ENCODE results near the gene SYPL1. TPM values are rescaled to one million over a fixed set of nuclear protein-coding genes. Genes with fewer than 3 reads are reported as not detected.

The SYPL1 gene
- total and polyA plus RNA-seq, 12 donors, result 58.5 to 121 (median 75.1) TPM

- DNase-seq, result no peak
- Histone ChIP-seq H3K36me3 (peaks cover 0 to 95% (median 33%) of the 10 kb centered on the region in 9 donors), H3K27me3 (no peaks in the 10 kb centered on the region), H3K4me1 (peaks cover 0 to 8% (median 0%) of the 10 kb centered on the region in 9 donors), H3K4me3 (no peak overlapping the region), H3K27ac (no peak overlapping the region), H3K9me3 (no peaks in the 10 kb centered on the region)
- ATAC-seq, result no peak
- 90 to 98% methylated on average over 1 of the region's 1 CpG for WGBS, 2 donors
- no peak for TF ChIP-seq CTCF (IDR thresholded peaks at IDR 0.05)
- intact Hi-C loops (cut with DNase I), result no loop called here
These were observed 19.9 kb downstream of the SYPL1 start for GRCh38 chr7:106092204-106092603.

- no peak for TF ChIP-seq CTCF (IDR thresholded peaks at IDR 0.05)
- Histone ChIP-seq H3K36me3 (peaks cover 0 to 71% (median 30%) of the 10 kb centered on the region in 9 donors), H3K9me3 (peaks cover 0 to 8% (median 0%) of the 10 kb centered on the region in 11 donors), H3K4me1 (peaks cover 0 to 8% (median 0%) of the 10 kb centered on the region in 9 donors), H3K27ac (no peak overlapping the region), H3K27me3 (no peaks in the 10 kb centered on the region), H3K4me3 (no peak overlapping the region)
- WGBS, 2 donors, result 86% methylated on average over 4 of the region's 4 CpGs
- ATAC-seq (no peak), DNase-seq (no peak)
- intact Hi-C loops (cut with DNase I), result no loop called here
These were observed 22.5 kb downstream of the SYPL1 start for GRCh38 chr7:106089647-106090046.

GRCh38 chr7:106088014-106088413 is 24.1 kb downstream of the SYPL1 start:
- Histone ChIP-seq H3K36me3 (peaks cover 0 to 59% (median 26%) of the 10 kb centered on the region in 9 donors), H3K4me1 (peaks cover 0 to 13% (median 0%) of the 10 kb centered on the region in 9 donors), H3K9me3 (peaks cover 0 to 8% (median 0%) of the 10 kb centered on the region in 11 donors), H3K27me3 (no peaks in the 10 kb centered on the region), H3K27ac (no peak overlapping the region), H3K4me3 (no peak overlapping the region)
- WGBS, 2 donors, result 79 to 83% methylated on average over 1 of the region's 1 CpG
- ATAC-seq (no peak), DNase-seq (no peak)
- intact Hi-C loops (cut with DNase I), result no loop called here
- no peak for TF ChIP-seq CTCF (IDR thresholded peaks at IDR 0.05)

- ATAC-seq (no peak), DNase-seq (no peak)
- intact Hi-C loops (cut with DNase I), result no loop called here
- Histone ChIP-seq H3K4me3 (no peak overlapping the region), H3K36me3 (peaks cover 0 to 40% (median 11%) of the 10 kb centered on the region in 9 donors), H3K9me3 (peaks cover 0 to 8% (median 0%) of the 10 kb centered on the region in 11 donors), H3K27me3 (no peaks in the 10 kb centered on the region), H3K4me1 (peaks cover 0 to 13% (median 0%) of the 10 kb centered on the region in 9 donors), H3K27ac (no peak overlapping the region)
- WGBS, 2 donors, result 97 to 99% methylated on average over 4 of the region's 4 CpGs
- TF ChIP-seq CTCF (IDR thresholded peaks at IDR 0.05), result no peak
These were observed 26.1 kb downstream of the SYPL1 start for GRCh38 chr7:106086062-106086461.
